A673 (cell line): Measurements from ENCODE around the gene ASZ1.

Source experiments
- CTCF ChIP-seq: fragments of 300-800, 200-600 bp; sonication (generic); conservative IDR thresholded peaks from 2 replicates; pipeline ENCODE4 v1.5.1; 2017; ENCODE audit warnings: low read depth, mild to moderate bottlenecking, antibody characterized with exemption, low read length, moderate library complexity, mixed read lengths
- EZH2 ChIP-seq: fragments of 200-600 bp; sonication (generic); IDR thresholded peaks from 2 replicates; pipeline ENCODE4 v1.6.1; 2017; ENCODE audit warnings: borderline replicate concordance, low read depth, mild to moderate bottlenecking, mixed read lengths, antibody characterized with exemption, low read length; ENCODE audit not compliant: poor library complexity, severe bottlenecking

GRCh38 chr7:117349570-117349969, 77.7 kb downstream of the ASZ1 start:
- TF ChIP-seq CTCF (no peak), EZH2 (no peak)
